Tibial artery (tissue), 4 donors: ENCODE measurements around the gene TTC38.

Experiments
- DNase-seq, 2 donors: peaks; one replicate each; pipeline ENCODE4 v3.0.0-alpha.2; 2019
- H3K27ac ChIP-seq, 2 donors: fragments of 200-600 bp; sonication (generic) in 1 of 2; 1 replicate in 1 of 2; 2 replicates in 1 of 2; pipeline ENCODE4 v1.5.1; 2018 to 2019; ENCODE audit warnings: mild to moderate bottlenecking in 1 of 2
- H3K27me3 ChIP-seq, 2 donors: fragments of 200-600 bp; sonication (generic) in 1 of 2; one replicate each; pipeline versions ENCODE4 v1.5.1 to v1.6.0; 2016 to 2019
- H3K36me3 ChIP-seq, 3 donors: fragments of 200-600 bp; sonication (generic) in 2 of 3; one replicate each; pipeline ENCODE4 v1.5.1; 2016 to 2019; ENCODE audit warnings: mild to moderate bottlenecking in 2 of 3
- H3K4me1 ChIP-seq, 4 donors: fragments of 200-600 bp; sonication (generic) in 2 of 4; 1 replicate in 3 of 4; 2 replicates in 1 of 4; pipeline ENCODE4 v1.5.1; 2016 to 2019
- H3K4me3 ChIP-seq, 2 donors: fragments of 200-600 bp; sonication (generic) in 1 of 2; 1 replicate in 1 of 2; 2 replicates in 1 of 2; pipeline ENCODE4 v1.5.1; 2018 to 2019; ENCODE audit warnings: mild to moderate bottlenecking in 2 of 2
- H3K9me3 ChIP-seq, 3 donors: fragments of 200-600 bp; sonication (generic) in 1 of 3; one replicate each; pipeline ENCODE4 v1.5.1; 2016 to 2019
- CTCF ChIP-seq, 2 experiments: fragments of 200-600 bp in 1 of 2; fragments of 450-650 bp in 1 of 2; IDR thresholded peaks; one replicate each; pipeline ENCODE4 v1.5.1; 2017 to 2019; ENCODE audit warnings: antibody characterized with exemption in 2 of 2, mild to moderate bottlenecking in 1 of 2, moderate library complexity in 1 of 2
- intact Hi-C: fragments of 100-400 bp; cut with DNase I; formaldehyde crosslinking; loops from one replicate; pipeline ENCODE4 v1.15.0; 2023; ENCODE audit warnings: low total_unique reads

TTC38 gene

GRCh38 chr22:46272762-46273431 lies 5.1 kb downstream of the TTC38 start:
- Histone ChIP-seq H3K36me3 (peaks cover 54 to 75% (median 59%) of the 10 kb centered on the region in 3 donors), H3K4me1 (peaks cover 0 to 16% (median 12%) of the 10 kb centered on the region in 4 donors), H3K27ac (no peak overlapping the region), H3K9me3 (no peaks in the 10 kb centered on the region), H3K27me3 (no peaks in the 10 kb centered on the region), H3K4me3 (no peak overlapping the region)
- TF ChIP-seq CTCF (IDR thresholded peaks at IDR 0.05): no peak
- intact Hi-C loops: loop anchor here (10.0 kb wide), 1 partner anchor 58 kb away; no protein-coding TSS in a partner anchor
- peak in 1 of 2 donors; percentile 56 for DNase-seq

GRCh38 chr22:46273432-46274148 lies 5.8 kb downstream of the TTC38 start:
- H3K27me3 ChIP-seq: no peaks in the 10 kb centered on the region
- no peak overlapping the region for H3K4me3 ChIP-seq
- peaks cover 61 to 82% (median 66%) of the 10 kb centered on the region in 3 donors for H3K36me3 ChIP-seq
- H3K27ac ChIP-seq: no peak overlapping the region
- H3K9me3 ChIP-seq: no peaks in the 10 kb centered on the region
- H3K4me1 ChIP-seq: peaks cover 0 to 11% (median 7%) of the 10 kb centered on the region in 4 donors
- intact Hi-C loops: loop anchor here (10.0 kb wide), 1 partner anchor 59 kb away; no protein-coding TSS in a partner anchor
- DNase-seq: peak in 1 of 2 donors; percentile 40
- no peak for TF ChIP-seq CTCF (IDR thresholded peaks at IDR 0.05)

- Histone ChIP-seq H3K27me3 (no peaks in the 10 kb centered on the region), H3K27ac (no peak overlapping the region), H3K4me1 (peaks cover 0 to 3% (median 1%) of the 10 kb centered on the region in 4 donors), H3K4me3 (no peak overlapping the region), H3K36me3 (peaks cover 68 to 90% (median 73%) of the 10 kb centered on the region in 3 donors), H3K9me3 (no peaks in the 10 kb centered on the region)
- intact Hi-C loops: loop anchor here (10.0 kb wide), 1 partner anchor 60 kb away; no protein-coding TSS in a partner anchor
- peak in 1 of 2 donors; percentile 53 for DNase-seq
- TF ChIP-seq CTCF (IDR thresholded peaks at IDR 0.05): no peak
Measured at GRCh38 chr22:46274381-46274780, 6.6 kb downstream of the TTC38 start.

- Histone ChIP-seq H3K9me3 (no peaks in the 10 kb centered on the region), H3K4me3 (no peak overlapping the region), H3K4me1 (no peaks in the 10 kb centered on the region), H3K27me3 (no peaks in the 10 kb centered on the region), H3K36me3 (peaks cover 81 to 94% (median 86%) of the 10 kb centered on the region in 3 donors), H3K27ac (no peak overlapping the region)
- peak in 1 of 2 donors; percentile 20 for DNase-seq
- intact Hi-C loops: loop anchor here (10.0 kb wide), 1 partner anchor 61 kb away; no protein-coding TSS in a partner anchor
- TF ChIP-seq CTCF (IDR thresholded peaks at IDR 0.05): no peak
Measured at GRCh38 chr22:46275455-46276122, 7.8 kb downstream of the TTC38 start.

GRCh38 chr22:46276563-46276962 lies 8.8 kb downstream of the TTC38 start:
- H3K4me3 ChIP-seq: no peak overlapping the region
- no peaks in the 10 kb centered on the region for H3K4me1 ChIP-seq
- TF ChIP-seq CTCF (IDR thresholded peaks at IDR 0.05): no peak
- DNase-seq: peak in 1 of 2 donors; percentile 10
- H3K9me3 ChIP-seq: no peaks in the 10 kb centered on the region
- no peaks in the 10 kb centered on the region for H3K27me3 ChIP-seq
- no peak overlapping the region for H3K27ac ChIP-seq
- intact Hi-C loops: loop anchor here (10.0 kb wide), 1 partner anchor 62 kb away; no protein-coding TSS in a partner anchor
- peaks cover 90 to 97% (median 95%) of the 10 kb centered on the region in 3 donors for H3K36me3 ChIP-seq
